BJ (cell line): ENCODE results near the gene SSBP3. TPM values are rescaled to one million over a fixed set of nuclear protein-coding genes. Genes with fewer than 3 reads are reported as not detected.
A peak's percentile ranks its signal among the peaks of the same experiment; 100 is the strongest.

Experiments
- CTCF ChIA-PET: fragments of 350-600 bp; formaldehyde crosslinking; extraction: SDS; loops from one replicate; lab custom pipeline; 2021; ENCODE audit warnings: antibody characterized with exemption, inconsistent platforms; lab: Yijun Ruan, JAX
- POLR2A ChIA-PET: fragments of 300-600 bp; sonication (Branson Sonifier 250); formaldehyde crosslinking; extraction: SDS; loops from one replicate; lab custom pipeline; 2021; ENCODE audit warnings: antibody characterized with exemption; lab: Charles Lee
- DNase-seq: peaks from one replicate; pipeline ENCODE4 v3.0.0-alpha.2; 2011; ENCODE audit warnings: low read depth
- H3K27me3 ChIP-seq: 2 replicates; pipeline ENCODE4 v1.6.0; 2011; ENCODE audit warnings: low read length; ENCODE audit not compliant: control insufficient read depth, insufficient read depth
- H3K36me3 ChIP-seq: 2 replicates; pipeline ENCODE4 v1.5.1; 2011; ENCODE audit warnings: low read length; ENCODE audit not compliant: control insufficient read depth, insufficient read depth
- H3K4me3 ChIP-seq: 2 replicates; pipeline ENCODE4 v1.5.1; 2011; ENCODE audit warnings: low read depth, mild to moderate bottlenecking, control low read depth, low read length
- CTCF ChIP-seq: IDR thresholded peaks from 2 replicates; pipeline ENCODE4 v1.5.1; 2011; ENCODE audit warnings: low read depth, mild to moderate bottlenecking, control low read depth, inconsistent platforms, low read length, moderate library complexity; ENCODE audit not compliant: insufficient read depth
- polyA plus RNA-seq: library from polyadenylated mRNA; depleted of rRNA; stranded (reverse); fragments of >200 nt; gene quantifications from 2 replicates; pipeline ENCODE4 v1.2.3, GENCODE V29; 2011

SSBP3 gene
- polyA plus RNA-seq, 1 experiment: 25.9 TPM

DNA sequence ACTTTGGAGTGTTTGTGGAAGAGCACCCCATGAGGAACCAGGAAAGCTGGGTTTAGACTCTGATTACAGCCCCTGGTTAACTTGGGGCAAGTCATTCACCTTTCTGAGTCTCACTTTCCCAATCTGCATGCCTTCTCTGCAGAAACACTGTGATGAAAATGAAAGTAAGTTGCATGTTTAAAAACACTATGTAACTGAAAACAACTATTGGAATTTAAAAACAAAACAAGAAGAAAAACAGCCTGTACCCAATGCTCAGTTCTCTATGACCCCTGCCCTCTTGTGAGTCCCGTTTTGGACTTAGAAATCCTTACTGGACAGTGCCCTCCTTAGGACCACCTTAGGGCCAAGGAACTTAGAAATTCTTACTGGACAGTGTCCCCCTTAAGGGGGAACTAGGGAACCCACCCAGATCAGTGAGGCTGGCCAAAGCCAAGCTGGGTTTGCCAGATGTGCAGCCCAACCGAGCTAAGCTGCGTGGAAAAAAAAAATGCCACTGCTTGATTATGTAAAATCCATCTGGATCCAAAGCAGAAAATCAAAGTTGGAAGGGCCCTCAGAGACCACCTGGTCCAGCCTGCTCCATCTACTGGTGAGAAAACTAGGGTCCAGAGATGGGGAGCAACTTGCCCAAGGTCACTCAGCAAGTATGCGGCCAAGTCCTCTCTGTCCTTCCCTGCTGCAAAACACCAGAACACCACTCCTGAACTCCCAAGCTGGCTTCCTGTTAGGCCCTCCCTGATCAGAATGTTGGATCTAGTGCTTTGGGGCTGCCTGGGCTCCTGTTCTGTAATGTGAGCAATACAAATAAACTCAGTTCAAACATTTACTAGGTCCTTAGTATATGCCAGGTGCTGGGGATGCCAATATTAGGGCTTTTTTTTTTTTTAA, 128.5 kb downstream of the SSBP3 start:
- ChIA-PET POLR2A (no interaction called here), CTCF (interaction anchor here (0.9 to 7.8 kb wide), 3 partner anchors 18 to 212 kb away, joined by 3 to 39 read pairs (median 3); no protein-coding TSS in a partner anchor)
- Histone ChIP-seq H3K36me3 (0 out of 2 replicates have a peak, but pooled peaks cover 4% of the 10 kb centered on the region), H3K4me3 (no peak overlapping the region), H3K27me3 (no peaks in the 10 kb centered on the region)
- DNase-seq: no peak
- no peak for TF ChIP-seq CTCF

DNA sequence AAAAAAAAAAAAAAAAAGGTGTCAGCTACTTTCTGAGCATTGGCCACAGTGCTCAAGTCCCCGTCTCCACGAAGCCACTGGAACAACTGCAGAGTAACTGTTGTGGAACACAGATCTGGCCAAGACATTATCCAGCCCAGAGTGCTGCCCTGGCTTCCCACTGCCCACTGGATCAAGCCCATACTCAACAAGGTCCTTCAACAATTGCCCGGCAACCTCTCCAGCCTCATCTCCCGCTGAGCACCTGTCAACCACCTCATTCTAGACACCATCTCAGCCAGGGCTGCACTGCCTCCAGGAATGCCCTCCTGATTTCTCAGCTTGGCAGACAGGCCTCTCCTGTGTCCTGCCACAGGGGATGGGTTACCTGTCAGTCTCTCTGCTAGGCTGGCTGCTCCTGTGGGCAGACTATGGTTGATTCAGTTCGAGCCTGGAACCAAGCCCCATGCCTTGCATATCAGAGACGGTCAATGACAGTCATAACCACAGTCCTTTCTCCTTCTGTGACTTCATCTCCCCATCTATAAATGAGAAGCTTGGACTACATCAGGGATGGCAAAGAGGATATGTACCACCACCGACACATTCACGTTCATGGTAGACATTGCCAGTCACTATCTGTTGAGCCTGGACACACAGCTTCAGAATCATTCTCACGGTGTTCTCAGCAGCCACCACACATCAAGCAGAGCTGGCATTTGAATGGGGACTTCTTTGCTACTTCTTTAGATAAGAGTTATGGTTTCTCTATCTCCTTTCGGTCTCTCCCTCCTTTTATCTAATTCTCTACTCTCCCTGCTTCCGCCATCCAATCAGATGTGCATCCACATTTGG, 129.4 kb downstream of the SSBP3 start:
- DNase-seq: no peak
- H3K27me3 ChIP-seq: no peaks in the 10 kb centered on the region
- no peak overlapping the region for H3K4me3 ChIP-seq
- ChIA-PET CTCF (interaction anchor here (1.0 to 7.8 kb wide), 3 partner anchors 27 to 212 kb away, joined by 3 to 39 read pairs (median 3); no protein-coding TSS in a partner anchor), POLR2A (no interaction called here)
- TF ChIP-seq CTCF: no peak
- H3K36me3 ChIP-seq: 0 out of 2 replicates have a peak, but pooled peaks cover 4% of the 10 kb centered on the region

DNA sequence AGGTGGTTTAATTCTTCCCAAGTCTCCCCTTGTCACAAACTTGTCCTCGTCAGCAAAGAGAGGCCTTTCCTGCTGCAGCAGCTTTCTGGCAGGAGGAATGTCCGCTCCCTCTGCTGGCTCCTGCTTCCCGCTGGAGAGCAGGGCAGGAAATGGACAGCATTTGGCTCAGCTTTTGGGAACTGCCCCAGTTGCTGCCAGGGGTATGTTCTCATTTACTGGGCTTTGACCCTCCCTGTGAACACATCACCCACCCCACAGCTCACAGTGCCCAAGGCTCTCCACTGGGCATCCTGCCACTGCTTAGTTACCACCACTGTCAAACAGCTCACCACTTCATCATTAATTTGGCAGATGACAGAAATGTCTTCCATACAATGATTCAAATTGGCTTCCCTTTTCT, 130.8 kb downstream of the SSBP3 start:
- POLR2A ChIA-PET: interaction anchor here (0.5 kb wide), 1 partner anchor 63 kb away, joined by 5 read pairs; no protein-coding TSS in a partner anchor

DNA sequence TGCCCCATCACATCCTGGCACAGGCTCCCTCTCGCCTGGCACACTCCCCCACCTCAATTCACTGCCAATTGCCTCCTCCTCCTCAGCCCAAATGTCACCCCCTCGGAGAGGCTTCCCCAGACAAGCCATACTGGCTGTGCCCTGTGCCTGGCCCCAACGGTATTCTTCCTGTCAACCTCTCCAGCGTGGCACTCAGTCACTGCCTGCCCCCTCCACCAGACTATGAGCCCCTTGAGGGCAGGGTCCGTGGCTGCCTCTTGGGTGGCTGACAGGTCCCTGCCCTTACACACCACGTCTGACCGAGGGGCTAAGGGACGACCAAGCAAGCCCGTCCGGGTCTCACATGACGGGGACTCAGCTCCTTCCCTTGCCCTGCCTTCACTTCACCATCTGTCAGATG, 131.3 kb downstream of the SSBP3 start:
- H3K4me3 ChIP-seq: no peak overlapping the region
- POLR2A ChIA-PET: interaction anchor here (0.6 kb wide), 1 partner anchor 217 kb away, joined by 12 read pairs; no protein-coding TSS in a partner anchor
- peaks cover 3% of the 10 kb centered on the region; the same call in 1 of the 2 replicates for H3K36me3 ChIP-seq
- H3K27me3 ChIP-seq: no peaks in the 10 kb centered on the region
- no peak for TF ChIP-seq CTCF
- CTCF ChIA-PET: interaction anchor here (1.0 to 7.8 kb wide), 7 partner anchors 11 to 214 kb away, joined by 3 to 39 read pairs (median 4); no protein-coding TSS in a partner anchor
- DNase-seq: no peak

More for the DNA sequence above, 130.8 kb downstream of the SSBP3 start:
- peak; percentile 50 for TF ChIP-seq CTCF
- no peaks in the 10 kb centered on the region for H3K27me3 ChIP-seq
- peaks cover 3% of the 10 kb centered on the region; the same call in 1 of the 2 replicates for H3K36me3 ChIP-seq
- CTCF ChIA-PET: interaction anchor here (1.0 to 7.8 kb wide), 6 partner anchors 22 to 214 kb away, joined by 3 to 39 read pairs (median 4); no protein-coding TSS in a partner anchor
- no peak for DNase-seq
- H3K4me3 ChIP-seq: no peak overlapping the region
